ENCODE results near the gene HOXA13. TPM values are rescaled to one million over a fixed set of nuclear protein-coding genes. Genes with fewer than 3 reads are reported as not detected.

Gene HOXA13
- total and polyA plus RNA-seq, 10 of the 15 experiments (the other 5 are each of a cell fraction or from before 2014, with no cell fraction given): not detected

GRCh38 chr7:27198138-27198841 is 1.6 kb downstream of the HOXA13 start (continued):
- no peak for TF ChIP-seq RAD21 (IDR thresholded peaks at IDR 0.05; ENCODE audit: insufficient read depth, low read depth, low read length)
- TF ChIP-seq FOS (IDR thresholded peaks at IDR 0.05; ENCODE audit: borderline replicate concordance, extremely low read depth, insufficient read length): no peak
- TF ChIP-seq SREBF1 (IDR thresholded peaks at IDR 0.05; ENCODE audit: low read length): no peak
- TF ChIP-seq BCL11A (IDR thresholded peaks at IDR 0.05; ENCODE audit: low read depth, low read length): no peak
- no peak for TF ChIP-seq SUZ12 (IDR thresholded peaks at IDR 0.05; ENCODE audit: unreplicated experiment)
- TF ChIP-seq RCOR1 (conservative IDR thresholded peaks at IDR 0.05; ENCODE audit: low read depth, low read length): no peak
- TF ChIP-seq EP300 (IDR thresholded peaks at IDR 0.05; ENCODE audit: borderline replicate concordance in 1 of 2, control insufficient read depth in 1 of 2, low read depth in 2 of 2, low read length in 2 of 2): no peak
- no peak for TF ChIP-seq CREB1 (IDR thresholded peaks at IDR 0.05; ENCODE audit: low read depth)
- no peak for TF ChIP-seq KAT2A (conservative IDR thresholded peaks at IDR 0.05; ENCODE audit: control insufficient read depth, low read depth, low read length)
- TF ChIP-seq MTA3 (IDR thresholded peaks at IDR 0.05; ENCODE audit: borderline replicate concordance, low read length): no peak
- no peak for TF ChIP-seq MXI1 (IDR thresholded peaks at IDR 0.05; ENCODE audit: low read depth, low read length)

GRCh38 chr7:27197137-27198042 is 2.5 kb downstream of the HOXA13 start:
- FAIRE-seq (no peak), ATAC-seq (no peak), DNase-seq (ENCODE audit: low read depth, low spot score) (no peak)
- intact Hi-C loops (cut with micrococcal nuclease; ENCODE audit: unreplicated experiment): loop anchor here (2.0 to 5.0 kb wide), 3 partner anchors 409 to 900 kb away; no protein-coding TSS in a partner anchor
- BruUV-seq (replicated peaks): no TSS peak
- Histone ChIP-seq H3K9ac (ENCODE audit: control insufficient read depth, insufficient read depth, low read length) (no peak overlapping the region), H3K79me2 (ENCODE audit: control insufficient read depth, insufficient read depth, low read length) (no peaks in the 10 kb centered on the region), H3K9me3 (replicated peaks; ENCODE audit: control insufficient read depth, insufficient read depth, low read length) (no peaks in the 10 kb centered on the region; the same call in 2 of the 3 replicates), H3K4me2 (ENCODE audit: control insufficient read depth, insufficient read depth) (no peak overlapping the region), H3K4me1 (ENCODE audit: control insufficient read depth, insufficient read depth, low read length) (no peaks in the 10 kb centered on the region; the same call in 1 of the 2 replicates), H2AFZ (ENCODE audit: control insufficient read depth, low read depth, low read length) (no peak overlapping the region), H3K36me3 (ENCODE audit: control insufficient read depth in 2 of 2, insufficient read depth in 2 of 2, low read length in 1 of 2) (no peaks in the 10 kb centered on the region), H4K20me1 (ENCODE audit: control insufficient read depth, insufficient read depth) (no peaks in the 10 kb centered on the region), H3K27ac (ENCODE audit: control insufficient read depth, insufficient read depth) (no peak overlapping the region), H3K4me3 (no peak overlapping the region), H3K27me3 (replicated peaks in 1 of 2; ENCODE audit: control insufficient read depth in 2 of 2, insufficient read depth in 2 of 2, low read length in 1 of 2) (peaks cover 21 to 42% of the 10 kb centered on the region in 2 experiments)
- RAD21 ChIA-PET (ENCODE audit: unreplicated experiment): no interaction called here
- no peak for TF ChIP-seq MLLT1 (IDR thresholded peaks at IDR 0.05)
- TF ChIP-seq EZH2 (IDR thresholded peaks at IDR 0.05; ENCODE audit: borderline replicate concordance, control insufficient read depth, low read depth, low read length): peak; percentile 61; the same call in 1 of the 2 replicates
- in situ Hi-C loops (cut with MboI): loop anchor here (5.0 kb wide), 3 partner anchors 380 to 820 kb away; no protein-coding TSS in a partner anchor
- CTCF ChIA-PET: no interaction called here
- SMC1A ChIA-PET (ENCODE audit: uncharacterized antibody, unreplicated experiment): no interaction called here
- 36% methylated on average over 18 of the region's 18 CpGs for WGBS (ENCODE audit: insufficient coverage, insufficient replicate concordance, low lambda C conversion rate, missing lambda C conversion rate)
- POLR2A ChIA-PET: no interaction called here
